HG03442 (cell line): ENCODE data around the gene PF4V1.

Experiments used
- ATAC-seq: cut with Tn5 transposase; IDR thresholded peaks from one replicate; pipeline ENCODE4 v1.9.1; 2021; ENCODE audit warnings: mild to moderate bottlenecking, moderate library complexity; ENCODE audit not compliant: unreplicated experiment

The PF4V1 gene

GRCh38 chr4:73853246-73853704 is at the start of gene PF4V1:
TSS of gene PF4V1 (plus strand) at chr4:73853296. CDS start at chr4:73853363, 67 bp downstream.
- ATAC-seq: no peak

GRCh38 chr4:73810191-73810590 is 42.9 kb upstream of the PF4V1 start:
- ATAC-seq: no peak

GRCh38 chr4:73811841-73812240 is 41.3 kb upstream of the PF4V1 start:
- ATAC-seq: no peak

- ATAC-seq: no peak
These were observed 38.4 kb upstream of the PF4V1 start for GRCh38 chr4:73814679-73815078.

- peak; percentile 74 for ATAC-seq
These were observed 38.0 kb upstream of the PF4V1 start for GRCh38 chr4:73815145-73815544.

GRCh38 chr4:73816814-73817213 is 36.3 kb upstream of the PF4V1 start:
- ATAC-seq: no peak

GRCh38 chr4:73817341-73817740 is 35.8 kb upstream of the PF4V1 start:
- no peak for ATAC-seq

- ATAC-seq: no peak
These were observed 31.8 kb upstream of the PF4V1 start for GRCh38 chr4:73821325-73821724.

- no peak for ATAC-seq
These were observed 30.7 kb upstream of the PF4V1 start for GRCh38 chr4:73822389-73822788.

GRCh38 chr4:73822812-73823504 is 30.1 kb upstream of the PF4V1 start:
- ATAC-seq: no peak

GRCh38 chr4:73823760-73824159 is 29.3 kb upstream of the PF4V1 start:
- no peak for ATAC-seq

- no peak for ATAC-seq
These were observed 24.1 kb upstream of the PF4V1 start for GRCh38 chr4:73828956-73829355.

GRCh38 chr4:73831569-73831968 is 21.5 kb upstream of the PF4V1 start:
- no peak for ATAC-seq

- no peak for ATAC-seq
These were observed 20.4 kb upstream of the PF4V1 start for GRCh38 chr4:73832651-73833237.

- ATAC-seq: no peak
These were observed 16.5 kb upstream of the PF4V1 start, which contains the start of gene CXCL6 for GRCh38 chr4:73836373-73837279. TSS of gene CXCL6 (plus strand) at chr4:73836678. CDS start at chr4:73836751, 73 bp downstream.

GRCh38 chr4:73839071-73839470 is 14.0 kb upstream of the PF4V1 start:
- no peak for ATAC-seq

- ATAC-seq: no peak
These were observed 13.4 kb upstream of the PF4V1 start for GRCh38 chr4:73839715-73840114.

GRCh38 chr4:73841243-73841925 is 11.7 kb upstream of the PF4V1 start:
- no peak for ATAC-seq

- ATAC-seq: no peak
These were observed 10.4 kb upstream of the PF4V1 start for GRCh38 chr4:73842696-73843095.

GRCh38 chr4:73843369-73843768 is 9.7 kb upstream of the PF4V1 start:
- ATAC-seq: no peak

- ATAC-seq: no peak
These were observed 8.8 kb upstream of the PF4V1 start for GRCh38 chr4:73844345-73844744.
